ENCODE measurements around the gene FAM240B. TPM values are rescaled to one million over a fixed set of nuclear protein-coding genes. Genes with fewer than 3 reads are reported as not detected.

The FAM240B gene
- total and polyA plus RNA-seq, 4 donors, result not detected

DNA sequence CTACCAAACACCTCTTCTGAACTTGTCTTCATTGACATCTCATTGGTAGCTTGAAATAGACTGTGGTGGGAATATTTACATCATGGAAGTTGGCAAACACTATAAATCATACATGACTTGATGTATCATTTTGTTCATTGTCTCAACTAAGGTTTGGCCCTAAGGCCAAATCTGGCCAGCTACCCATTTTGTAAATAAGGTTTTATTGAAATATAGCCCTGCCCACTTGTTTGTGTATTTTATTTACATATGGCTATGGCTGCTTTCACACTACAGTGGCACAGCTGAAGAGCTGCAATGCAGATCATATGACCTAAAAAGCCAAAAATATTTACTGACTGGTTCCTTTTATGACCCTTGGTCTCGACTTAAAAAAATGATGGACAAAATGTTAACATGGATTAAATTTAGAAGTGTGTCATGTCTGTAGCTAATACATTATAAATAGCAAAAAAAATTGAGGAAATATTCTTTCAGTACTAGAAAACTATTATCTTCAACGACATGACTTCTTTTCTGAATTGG is 22.1 kb downstream of the FAM240B start:
- Histone ChIP-seq H3K4me3 (ENCODE audit: low read depth in 1 of 3, low read length in 3 of 3) (no peak overlapping the region), H3K9me3 (ENCODE audit: control insufficient read depth in 4 of 4, low read length in 3 of 4) (no peaks in the 10 kb centered on the region), H3K27ac (ENCODE audit: low read depth in 1 of 2, low read length in 2 of 2) (no peak overlapping the region), H3K27me3 (ENCODE audit: control insufficient read depth in 4 of 4, insufficient read depth in 4 of 4, low read length in 3 of 4) (peaks cover 0 to 3% (median 1%) of the 10 kb centered on the region in 4 donors), H3K9ac (ENCODE audit: low read depth in 1 of 2, low read length in 2 of 2) (no peak overlapping the region), H3K36me3 (ENCODE audit: control insufficient read depth in 4 of 4, insufficient read depth in 3 of 4, low read depth in 1 of 4, low read length in 3 of 4) (no peaks in the 10 kb centered on the region), H3K4me1 (ENCODE audit: control insufficient read depth in 4 of 4, insufficient read depth in 4 of 4, low read length in 3 of 4) (no peaks in the 10 kb centered on the region)
- 60% methylated on average over 2 of the region's 2 CpGs for WGBS
- no peak for DNase-seq (ENCODE audit: low spot score)
- TF ChIP-seq NR2F2 (IDR thresholded peaks at IDR 0.05), result no peak
- no peak for TF ChIP-seq RXRA (IDR thresholded peaks at IDR 0.05)
- no peak for TF ChIP-seq FOXA2 (IDR thresholded peaks at IDR 0.05)
- no peak for TF ChIP-seq SP1 (IDR thresholded peaks at IDR 0.05)
- TF ChIP-seq YY1 (IDR thresholded peaks at IDR 0.05), result no peak
- TF ChIP-seq GABPA (IDR thresholded peaks at IDR 0.05 in 1 of 2, conservative IDR thresholded peaks at IDR 0.05 in 1 of 2), result no peak
- TF ChIP-seq TAF1 (conservative IDR thresholded peaks at IDR 0.05), result no peak
- no peak for TF ChIP-seq FOXA1 (IDR thresholded peaks at IDR 0.05)
- TF ChIP-seq ZBTB33 (IDR thresholded peaks at IDR 0.05), result no peak
- TF ChIP-seq CTCF (IDR thresholded peaks at IDR 0.05; ENCODE audit: low read depth, low read length, missing input control), result no peak
- no peak for TF ChIP-seq JUND (IDR thresholded peaks at IDR 0.05)
- TF ChIP-seq RAD21 (IDR thresholded peaks at IDR 0.05), result no peak
- TF ChIP-seq EGR1 (IDR thresholded peaks at IDR 0.05; ENCODE audit: low read depth in 2 of 2), result no peak
- TF ChIP-seq MAX (IDR thresholded peaks at IDR 0.05), result no peak
- TF ChIP-seq HNF4A (conservative IDR thresholded peaks at IDR 0.05), result no peak
- no peak for TF ChIP-seq HNF4G (IDR thresholded peaks at IDR 0.05)

DNA sequence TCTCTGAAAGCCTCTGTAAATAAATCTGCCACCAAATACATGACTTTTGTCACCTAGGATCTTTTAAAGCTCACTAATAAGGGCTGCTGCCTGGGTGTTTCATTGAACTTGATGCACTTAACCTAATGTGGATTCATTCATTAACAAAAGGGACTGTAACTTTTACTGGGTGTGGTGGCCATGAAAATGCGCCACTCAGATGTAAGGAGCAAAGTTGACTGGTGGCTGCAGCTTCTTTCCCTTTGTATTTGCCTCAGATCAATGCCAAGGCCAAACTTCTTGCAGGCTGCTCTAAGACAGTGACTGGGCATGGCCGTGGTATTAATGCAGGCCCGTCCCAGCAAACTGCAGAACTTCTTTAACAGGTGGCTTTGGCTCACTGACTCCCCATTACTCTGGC is 22.9 kb downstream of the FAM240B start:
- Histone ChIP-seq H3K27me3 (ENCODE audit: control insufficient read depth in 4 of 4, insufficient read depth in 4 of 4, low read length in 3 of 4) (peaks cover 0 to 3% (median 1%) of the 10 kb centered on the region in 4 donors), H3K9ac (ENCODE audit: low read depth in 1 of 2, low read length in 2 of 2) (no peak overlapping the region), H3K9me3 (ENCODE audit: control insufficient read depth in 4 of 4, low read length in 3 of 4) (no peaks in the 10 kb centered on the region), H3K4me3 (ENCODE audit: low read depth in 1 of 3, low read length in 3 of 3) (no peak overlapping the region), H3K4me1 (ENCODE audit: control insufficient read depth in 4 of 4, insufficient read depth in 4 of 4, low read length in 3 of 4) (no peaks in the 10 kb centered on the region), H3K36me3 (ENCODE audit: control insufficient read depth in 4 of 4, insufficient read depth in 3 of 4, low read depth in 1 of 4, low read length in 3 of 4) (no peaks in the 10 kb centered on the region), H3K27ac (ENCODE audit: low read depth in 1 of 2, low read length in 2 of 2) (no peak overlapping the region)
- TF ChIP-seq RXRA (IDR thresholded peaks at IDR 0.05) (no peak), RAD21 (IDR thresholded peaks at IDR 0.05) (no peak), CTCF (IDR thresholded peaks at IDR 0.05; ENCODE audit: low read depth, low read length, missing input control) (no peak), NR2F2 (IDR thresholded peaks at IDR 0.05) (no peak), GABPA (IDR thresholded peaks at IDR 0.05 in 1 of 2, conservative IDR thresholded peaks at IDR 0.05 in 1 of 2) (no peak), FOXA2 (IDR thresholded peaks at IDR 0.05) (no peak), MAX (IDR thresholded peaks at IDR 0.05) (no peak), JUND (IDR thresholded peaks at IDR 0.05) (no peak)
- DNase-seq (ENCODE audit: low spot score), result no peak
- 88% methylated on average over 3 of the region's 3 CpGs for WGBS

Data from liver (tissue), 9 donors.